ENCODE results near the gene ZNF446.
"Not testable (repeated sequence)": the region's sequence is repeated elsewhere in the genome, so short reads cannot be mapped to it uniquely, and the experiment has no call there.

The ZNF446 gene

DNA sequence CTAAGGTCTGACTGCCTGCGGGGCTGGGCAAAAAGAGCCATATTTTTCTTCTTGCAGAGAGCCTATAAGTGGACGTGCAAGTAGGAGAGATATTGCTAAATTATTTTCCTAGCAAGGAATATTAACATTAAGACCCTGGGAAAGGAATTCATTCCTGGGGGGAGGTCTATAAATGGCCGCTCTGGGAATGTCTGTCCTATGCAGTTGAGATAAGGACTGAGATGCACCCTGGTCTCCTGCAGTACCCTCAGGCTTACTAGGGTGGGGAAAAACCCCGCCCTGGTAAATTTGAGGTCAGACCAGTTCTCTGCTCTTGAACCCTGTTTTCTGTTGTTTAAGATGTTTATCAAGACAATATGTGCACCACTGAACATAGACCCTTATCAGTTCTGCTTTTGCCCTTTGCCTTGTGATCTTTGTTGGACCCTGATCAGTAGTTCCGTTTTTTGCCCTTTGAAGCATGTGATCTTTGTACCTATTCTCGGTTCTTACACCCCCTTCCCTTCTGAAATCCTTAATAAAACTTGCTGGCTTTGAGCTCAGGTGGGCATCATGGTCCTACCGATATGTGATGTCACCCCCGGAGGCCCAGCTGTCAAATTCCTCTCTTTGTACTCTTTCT is 31.6 kb downstream of the ZNF446 start:
- DNase-seq, result not testable (repeated sequence)

DNA sequence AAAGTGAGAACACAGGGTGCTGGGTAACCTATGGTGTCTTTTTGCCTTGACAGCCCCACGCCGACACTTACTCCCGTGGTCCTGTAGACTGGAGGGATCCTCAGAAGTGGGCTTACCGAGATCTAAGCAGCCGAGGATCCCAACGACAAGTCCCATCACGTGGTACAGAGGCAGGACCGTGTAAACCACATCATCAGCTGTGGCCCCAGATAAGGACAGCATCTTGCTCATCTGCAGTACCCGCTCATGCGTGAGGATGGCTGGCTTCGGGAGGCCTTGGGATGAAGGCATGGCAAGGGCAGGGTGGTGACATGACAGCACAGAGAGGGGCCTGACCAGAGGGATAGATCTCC is 33.6 kb downstream of the ZNF446 start:
- DNase-seq, result no peak

DNA sequence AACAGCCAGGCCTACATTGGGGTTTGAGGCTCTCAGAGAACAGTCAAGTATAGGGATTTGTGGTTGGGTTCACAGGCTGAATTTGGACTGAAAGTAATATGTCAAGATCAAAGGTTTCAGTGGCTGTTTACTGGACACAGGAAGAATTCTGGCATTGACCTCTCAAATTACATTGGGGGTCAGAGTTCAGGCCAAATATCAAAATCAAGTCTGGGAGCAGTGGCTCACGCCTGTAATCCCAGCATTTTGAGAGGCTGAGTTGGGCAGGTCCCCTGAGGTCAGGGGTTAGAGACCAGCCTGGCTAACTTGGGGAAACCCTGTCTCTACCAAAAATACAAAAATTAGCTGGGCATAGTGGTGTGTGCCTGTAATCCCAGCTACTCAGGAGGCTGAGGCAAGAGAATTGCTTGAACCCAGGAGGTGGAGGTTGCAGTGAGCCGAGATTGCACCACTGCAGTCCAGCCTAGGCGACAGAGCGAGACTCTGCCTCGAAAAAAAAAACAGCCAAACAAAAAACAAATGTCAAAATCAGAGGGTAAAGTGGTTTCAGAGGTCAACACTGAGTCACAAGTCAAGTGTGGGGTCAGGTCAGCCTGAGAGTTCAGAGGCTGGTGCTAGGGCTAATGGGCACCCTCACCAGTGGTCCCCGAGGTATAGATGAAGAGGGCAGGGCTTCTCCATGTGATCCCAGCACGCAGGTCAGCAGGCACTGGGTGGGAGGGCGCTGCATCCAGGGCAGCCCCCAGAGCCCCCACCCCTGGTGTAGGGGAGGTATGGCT is 34.1 kb downstream of the ZNF446 start:
- DNase-seq, result no peak

DNA sequence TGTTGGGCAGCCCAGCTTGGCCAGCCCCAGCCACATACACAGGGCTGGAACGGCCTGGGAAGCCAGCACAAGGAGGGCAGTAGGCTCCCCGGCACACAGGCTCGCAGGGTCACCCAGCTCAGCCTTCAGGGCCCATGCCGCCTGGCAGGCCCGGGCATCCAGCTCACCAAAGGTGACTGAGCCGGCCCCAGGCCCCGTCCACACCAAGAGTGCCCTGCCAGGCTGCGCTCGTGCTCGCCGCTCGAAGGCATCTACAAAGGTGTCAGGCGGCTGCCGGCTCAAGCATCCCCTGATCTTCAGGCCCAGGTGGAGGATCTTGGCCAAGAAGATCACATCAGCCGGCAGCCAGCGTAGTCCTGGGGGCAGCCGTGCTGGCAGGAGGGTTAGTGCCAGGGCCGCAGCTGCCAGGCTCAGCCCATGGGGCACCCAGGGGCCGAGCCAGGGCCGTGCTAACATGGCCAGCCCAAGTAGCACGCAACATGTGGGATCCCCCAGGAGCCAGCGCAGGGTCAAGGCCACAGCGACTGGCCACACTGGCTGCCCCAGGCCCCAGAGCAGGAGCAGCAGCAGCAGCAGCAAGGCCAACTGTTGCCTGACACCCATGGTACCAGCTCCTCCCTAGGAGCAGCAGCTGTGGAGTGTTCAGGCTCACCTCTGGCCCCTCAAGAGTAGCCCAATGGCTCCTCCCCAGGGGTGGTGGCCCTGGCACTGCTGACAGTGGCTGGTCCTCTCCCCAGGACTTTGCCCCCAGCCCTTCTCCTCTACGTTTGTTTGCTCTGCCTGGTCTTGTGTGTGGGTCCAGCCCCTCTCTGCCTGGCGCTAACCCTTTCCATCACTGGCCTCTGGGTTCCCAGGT is 35.4 kb downstream of the ZNF446 start, which contains the start of gene SLC27A5:
SLC27A5 (minus strand) TSS at position 640 of the 856 bp plus-strand sequence; CDS start at position 603, 37 bp downstream.
- no peak for DNase-seq

DNA sequence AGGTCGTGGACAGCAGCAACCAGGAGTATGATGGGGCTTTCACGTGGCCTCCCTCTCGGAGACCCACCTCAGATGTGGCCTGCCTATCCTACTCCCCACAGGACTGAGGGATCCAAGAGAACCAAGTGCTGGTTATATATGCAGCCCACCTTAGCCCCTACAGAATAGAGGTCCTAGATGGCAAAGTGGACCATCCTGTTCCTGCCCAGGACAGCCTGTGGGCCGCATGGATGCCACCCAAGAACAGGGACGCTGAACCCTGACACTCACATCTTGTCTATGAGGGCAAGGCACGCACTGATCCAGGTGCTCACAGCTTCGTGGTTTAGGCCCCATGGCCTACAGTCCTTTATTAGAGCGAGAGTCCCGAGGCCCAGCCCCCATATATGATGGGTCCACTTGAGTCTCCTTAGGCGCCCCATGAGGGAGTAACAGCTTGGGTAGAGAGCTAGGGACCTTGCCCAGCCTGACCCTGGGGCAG is 37.1 kb downstream of the ZNF446 start:
- DNase-seq, result no peak

DNA sequence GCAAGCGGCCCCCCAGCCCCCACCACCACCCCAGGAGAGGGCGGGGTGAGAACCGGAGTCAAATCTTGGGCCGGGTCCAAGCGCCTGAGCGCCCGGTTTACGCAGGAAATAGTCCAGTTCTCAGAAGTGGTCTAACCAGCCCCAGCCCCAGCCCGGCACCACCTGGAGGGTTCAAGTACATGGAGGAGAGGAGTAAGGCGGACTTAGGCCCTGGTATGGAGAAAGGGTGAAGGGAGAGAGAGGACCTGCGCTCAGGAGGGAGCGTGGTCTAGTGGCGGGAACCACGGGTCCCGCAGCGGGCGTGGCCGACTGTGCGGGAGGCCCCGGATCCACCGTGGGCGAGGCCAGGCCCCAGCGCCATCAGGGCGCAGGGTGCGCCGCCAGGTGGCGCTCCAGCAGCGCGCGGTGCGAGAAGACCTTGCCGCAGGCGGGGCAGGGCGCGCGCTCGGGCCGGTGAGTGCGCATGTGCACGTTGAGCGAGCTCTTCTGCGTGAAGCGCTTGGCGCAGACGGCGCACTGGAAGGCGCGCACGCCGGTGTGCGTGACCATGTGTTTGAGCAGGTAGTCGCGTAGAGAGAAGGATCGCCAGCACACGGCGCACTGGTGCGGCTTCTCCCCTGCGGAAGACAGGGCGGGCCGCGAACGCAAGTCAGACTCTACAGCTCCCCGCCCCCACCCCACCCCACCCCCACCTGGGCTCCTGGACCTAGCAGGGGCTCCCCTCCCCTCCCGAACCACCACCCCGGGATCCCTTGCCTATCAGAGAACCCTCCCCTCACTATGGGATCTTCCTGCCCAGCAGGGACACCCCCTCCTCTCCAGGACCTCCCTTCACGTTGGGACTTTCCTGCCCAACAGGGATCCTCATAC is 37.8 kb downstream of the ZNF446 start:
- DNase-seq, result peak; percentile 99

DNA sequence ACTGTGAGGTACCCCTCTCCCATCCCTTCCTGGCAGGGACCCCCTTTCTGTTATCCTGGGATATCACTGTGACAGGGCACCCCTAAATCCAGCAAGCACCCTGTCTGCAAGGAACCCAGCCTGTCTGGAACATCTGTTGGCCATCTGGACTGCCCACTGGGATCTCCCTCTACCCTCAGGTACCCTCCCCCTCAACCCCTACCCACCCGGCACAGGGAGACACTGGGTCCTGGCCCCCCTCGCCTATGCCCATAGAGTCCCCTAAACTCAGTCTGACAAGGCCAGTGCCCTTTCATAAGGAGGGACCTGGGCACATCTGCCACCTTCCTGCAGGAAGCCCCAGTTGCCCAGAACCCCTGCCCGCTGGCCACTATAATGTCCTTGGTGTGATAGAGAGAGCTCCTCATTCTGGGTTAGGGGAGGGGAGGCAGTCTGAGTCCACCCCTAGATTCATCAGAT is 38.4 kb downstream of the ZNF446 start:
- DNase-seq, result no peak

DNA sequence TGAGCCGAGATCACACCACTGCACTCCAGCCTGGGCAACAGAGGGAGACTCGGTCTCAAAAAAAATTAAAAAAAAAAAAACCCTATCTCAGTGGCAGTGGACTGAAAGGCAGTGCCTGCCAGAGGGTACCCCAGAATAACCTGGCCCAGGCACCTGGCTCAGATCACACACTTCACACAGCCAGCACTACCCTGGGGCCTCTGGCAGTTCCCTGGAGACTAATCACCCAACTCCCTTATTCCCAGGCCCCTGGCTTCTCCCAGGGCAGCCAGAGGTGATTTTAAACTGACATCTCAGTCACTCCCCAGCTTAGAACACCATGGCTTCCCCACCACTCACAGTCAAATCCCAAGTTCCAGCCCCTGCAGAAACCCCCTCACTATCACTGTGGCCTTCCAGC is 39.1 kb downstream of the ZNF446 start:
- no peak for DNase-seq

DNA sequence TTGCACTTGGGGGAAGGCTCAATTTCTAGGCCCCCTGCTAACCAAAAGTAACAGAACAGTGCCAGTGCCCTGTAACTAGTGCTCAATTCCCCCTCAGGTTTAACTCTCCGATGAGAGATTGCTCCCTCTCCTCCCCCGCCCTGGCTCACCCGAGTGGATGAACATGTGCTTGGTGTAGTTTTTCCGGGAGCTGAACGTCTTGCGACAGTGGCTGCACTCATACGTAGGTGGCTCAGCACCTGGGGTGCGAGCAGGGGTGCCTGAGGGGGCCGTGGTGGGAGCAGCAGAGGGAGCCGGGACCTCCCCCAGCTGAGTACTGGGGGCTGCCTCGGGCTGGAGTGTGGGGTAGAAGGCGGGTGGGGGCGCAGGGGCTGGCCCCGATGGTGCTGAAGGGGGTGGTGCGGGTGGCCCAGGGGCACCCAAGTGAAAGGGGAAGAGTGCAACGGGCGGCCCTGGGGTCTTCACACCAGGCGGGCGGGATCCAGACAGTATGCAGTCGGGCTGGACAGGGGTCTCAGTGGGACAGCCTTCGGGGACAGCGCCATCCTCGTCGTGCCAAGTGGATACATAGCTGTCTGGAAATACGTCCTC is 40.2 kb downstream of the ZNF446 start:
- DNase-seq, result no peak

DNA sequence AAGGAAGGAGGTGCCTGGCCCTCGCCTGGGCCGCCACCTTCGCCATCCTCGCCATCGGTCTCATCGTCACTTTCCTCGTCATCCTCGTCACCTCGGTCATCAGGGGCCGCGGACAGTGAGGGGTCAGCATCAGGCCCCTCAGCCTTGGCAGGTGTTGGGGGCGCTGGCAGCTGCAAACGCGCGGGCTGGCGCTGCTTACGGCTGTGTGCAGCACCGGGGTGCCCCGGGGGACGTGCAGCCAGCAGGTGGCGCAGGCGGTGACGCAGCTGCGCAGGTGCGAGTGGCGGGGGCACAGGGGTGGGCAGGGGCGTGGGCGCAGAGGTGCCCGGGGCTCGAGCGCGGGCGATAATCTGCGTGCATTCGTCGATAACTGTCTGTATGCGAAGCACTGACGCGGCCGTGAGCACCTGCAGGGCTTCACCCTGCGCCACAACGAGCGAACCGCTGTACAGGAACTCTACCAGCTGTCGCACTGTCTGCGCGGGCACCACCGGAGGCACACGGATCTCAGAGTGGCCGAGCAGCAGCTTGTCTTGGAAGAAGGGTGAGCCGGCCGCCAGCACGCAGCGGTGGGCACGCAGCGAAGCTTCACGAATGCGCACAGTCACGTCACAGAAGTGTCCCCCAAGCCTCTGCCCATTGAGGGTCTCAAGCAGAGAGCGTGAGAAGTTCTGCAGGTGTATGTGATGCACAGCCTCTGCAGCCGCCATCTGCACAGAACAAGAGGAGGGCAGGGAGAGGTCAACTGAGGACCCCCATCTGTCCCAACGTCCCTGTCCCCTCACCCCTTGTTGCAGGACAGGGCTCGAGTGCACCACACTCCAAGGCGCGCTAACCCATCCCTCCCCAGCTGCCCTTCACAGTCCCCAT is 41.0 kb downstream of the ZNF446 start:
- no peak for DNase-seq

DNA sequence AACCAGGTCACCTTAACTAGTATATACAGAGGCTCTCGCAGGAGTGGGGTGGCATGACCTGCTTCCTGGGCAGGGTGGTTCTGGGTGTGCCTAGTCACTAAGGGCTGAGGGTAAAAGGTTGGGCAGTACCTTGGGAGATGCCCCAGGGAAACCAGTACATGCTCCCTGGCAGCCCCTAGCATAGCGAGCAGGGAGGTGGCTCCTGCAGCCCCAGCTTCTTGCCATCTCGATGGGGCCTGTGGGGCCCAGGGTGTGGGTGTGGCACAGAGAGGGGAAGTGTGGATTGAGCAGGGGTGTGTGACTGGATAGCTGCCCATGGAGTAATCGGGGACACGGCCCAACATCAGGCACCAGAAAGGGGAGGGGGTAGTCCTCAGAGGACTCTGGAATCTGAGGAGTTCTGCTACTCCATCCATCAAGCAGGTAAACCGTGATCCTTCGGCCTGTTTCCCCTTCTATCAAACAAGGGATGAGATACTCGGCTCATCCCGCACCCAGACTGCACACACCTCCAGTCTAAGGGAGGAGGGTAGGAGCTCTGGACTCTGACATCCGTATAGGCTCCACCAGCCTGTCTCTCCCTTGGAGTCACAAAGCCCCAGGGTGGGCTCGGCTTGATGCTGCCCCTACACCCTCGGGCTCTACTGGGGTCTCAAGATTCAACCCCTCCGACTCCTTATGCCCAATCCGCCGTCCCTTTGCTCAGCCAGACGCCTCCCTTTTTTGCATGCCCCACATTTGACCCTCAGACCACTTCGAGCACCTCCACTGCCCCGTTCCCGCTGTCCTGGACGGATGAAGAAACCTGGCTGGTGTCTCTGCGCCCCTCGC is 42.3 kb downstream of the ZNF446 start:
- DNase-seq, result peak; percentile 39

DNA sequence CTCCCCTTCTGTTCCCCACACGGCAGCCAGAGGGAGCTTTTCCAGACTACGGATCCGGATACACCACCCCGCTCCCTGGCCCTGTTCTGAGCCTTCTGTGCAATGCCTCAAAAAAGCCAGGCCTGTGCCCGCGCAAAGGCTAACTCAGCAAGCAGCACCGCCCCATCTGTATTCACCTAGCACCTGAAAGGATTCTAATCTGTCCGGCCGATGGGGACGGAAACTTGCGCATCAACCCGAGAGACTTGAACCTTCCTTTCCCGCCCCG is 42.9 kb downstream of the ZNF446 start:
- peak; percentile 69 for DNase-seq

DNA sequence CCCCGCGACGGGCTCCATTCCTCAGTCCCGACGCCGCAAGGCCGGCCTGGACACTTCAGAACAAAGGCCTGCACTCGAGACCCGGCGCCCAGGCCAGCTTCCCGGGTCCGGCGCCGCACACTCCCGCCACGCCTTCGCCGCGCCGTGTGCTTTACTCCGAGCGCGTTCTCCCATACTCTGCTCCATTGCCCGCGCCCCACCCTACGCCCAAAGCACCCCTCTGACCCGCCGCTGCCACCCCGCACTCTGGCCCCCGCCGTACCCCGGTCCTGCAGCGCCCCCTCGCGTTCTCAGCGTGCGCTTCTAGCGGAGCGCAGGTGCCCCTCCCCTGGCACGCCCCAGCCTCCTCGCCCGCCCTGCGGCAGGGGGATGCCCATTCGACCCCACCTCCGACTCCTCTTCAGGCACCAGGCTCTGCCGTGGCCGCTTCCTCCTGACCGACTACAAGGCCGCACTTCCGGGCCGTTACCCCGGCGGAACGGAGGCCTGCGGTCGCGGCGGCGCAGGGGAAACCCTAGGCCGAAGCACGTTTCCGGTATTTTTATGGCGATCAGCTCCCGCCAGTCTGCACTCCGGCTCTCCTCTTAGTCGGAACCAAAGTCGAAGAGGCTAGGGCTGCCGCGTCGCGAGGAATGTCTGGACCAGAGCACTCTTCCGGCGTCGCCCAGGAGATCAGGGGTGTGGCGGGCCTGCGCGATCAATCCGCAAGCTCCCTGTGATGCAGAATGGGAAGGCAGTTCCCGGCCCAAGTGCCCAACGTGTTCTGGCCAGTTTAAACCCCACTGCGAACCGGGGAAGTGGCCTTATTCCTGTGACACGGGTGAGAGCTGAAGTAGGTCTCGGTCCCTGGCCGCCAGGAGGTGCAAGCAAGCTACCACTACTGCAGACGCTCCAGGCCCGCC is 43.5 kb downstream of the ZNF446 start, which contains the start of gene ZBTB45:
ZBTB45 (minus strand) TSS at position 456 of the 902 bp plus-strand sequence. CDS start 2,137 bp downstream, outside the sequence.
- peak; percentile 96 for DNase-seq

DNA sequence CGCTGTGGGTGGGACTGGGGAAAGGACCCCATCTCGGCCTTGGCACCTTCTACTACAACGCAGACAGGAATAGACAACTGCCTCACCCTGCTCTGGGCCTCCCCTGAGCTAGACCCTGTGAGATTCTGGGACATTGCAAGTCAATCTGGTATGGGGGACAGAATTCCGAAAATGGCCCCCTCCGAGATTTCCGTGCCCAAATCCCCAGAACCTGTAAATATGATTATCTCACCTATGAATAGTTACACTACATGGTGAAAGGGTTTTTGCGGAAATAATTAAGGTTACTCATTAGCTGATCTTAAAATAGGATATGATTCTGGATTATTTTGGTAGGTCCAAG is 44.1 kb downstream of the ZNF446 start:
- no peak for DNase-seq

DNA sequence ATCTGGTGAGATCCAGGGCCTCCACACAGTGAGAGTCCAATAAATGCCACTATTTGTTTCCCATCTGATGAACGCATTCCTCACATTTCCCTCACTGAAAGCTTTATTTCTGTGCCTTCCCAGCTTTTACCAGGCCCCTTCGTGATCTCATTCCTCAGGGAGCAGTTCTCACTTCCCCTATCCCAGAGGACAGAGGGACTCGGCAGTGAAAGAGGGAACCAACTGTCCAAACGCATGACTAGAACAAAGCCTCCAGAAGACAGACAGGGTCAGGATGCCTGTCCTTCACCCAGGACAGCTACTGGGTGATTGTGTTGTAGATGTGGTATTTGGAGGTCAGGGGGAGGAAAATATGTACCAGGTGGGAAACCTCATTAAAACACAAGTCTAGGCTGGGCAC is 45.5 kb downstream of the ZNF446 start:
- no peak for DNase-seq

DNA sequence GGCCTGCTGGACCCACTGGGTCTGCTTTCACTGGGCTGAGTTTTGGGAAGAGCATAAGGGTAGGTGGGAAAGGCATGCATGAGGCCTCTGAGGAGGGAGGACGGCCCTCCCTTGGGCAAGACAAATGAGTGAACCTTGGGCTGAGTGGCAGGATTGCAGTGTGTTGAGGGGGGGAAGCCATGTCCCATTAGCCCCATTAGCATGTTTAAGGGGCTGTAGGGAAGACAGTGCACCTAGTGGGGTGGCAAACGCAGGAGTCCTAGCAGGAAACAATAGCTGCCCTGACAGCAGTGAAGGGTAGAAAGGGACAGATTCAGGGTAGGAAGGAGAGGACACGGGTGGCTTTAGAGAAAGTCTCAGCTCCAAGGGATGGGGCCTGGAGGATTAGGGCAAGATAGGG is 46.6 kb downstream of the ZNF446 start:
- DNase-seq, result no peak

DNA sequence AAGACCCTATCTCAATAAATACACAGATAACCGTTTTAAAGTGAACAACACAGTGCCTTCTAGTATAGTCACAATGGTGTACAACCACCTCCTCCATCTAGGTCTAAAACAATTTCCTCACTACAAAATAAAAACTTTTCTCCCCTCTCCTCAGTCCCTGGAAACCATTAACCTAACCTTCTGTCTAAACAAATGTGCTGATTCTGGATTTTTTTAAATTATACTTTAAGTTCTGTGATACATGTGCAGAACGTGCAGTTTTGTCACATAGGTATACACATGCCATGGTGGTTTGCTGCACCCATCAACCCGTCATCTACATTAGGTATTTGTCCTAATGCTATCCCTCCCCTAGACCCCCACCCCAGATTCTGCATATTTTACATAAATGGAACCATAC is 53.3 kb downstream of the ZNF446 start:
- DNase-seq, result no peak
